SK-MEL-5 (cell line): Measurements from ENCODE around the gene GMDS. TPM values are rescaled to one million over a fixed set of nuclear protein-coding genes. Genes with fewer than 3 reads are reported as not detected.

Experiments
- DNase-seq: peaks from one replicate; pipeline ENCODE4 v3.0.0-alpha.2; 2016; ENCODE audit warnings: low read depth, low spot score
- in situ Hi-C: cut with HindIII; loops from 2 replicates; pipeline ENCODE4 v1.10.0; 2016; ENCODE audit warnings: low sequenced_read_pairs, high pct_unique_total_duplicates, low pct_unique_long_range_greater_than_20kb
- total RNA-seq: library from RNA; depleted of rRNA; stranded (reverse); fragments of >200 nt; shearing (Covaris generic); gene quantifications from 2 replicates; pipeline ENCODE4 v1.2.3, GENCODE V29; 2014

GMDS gene
- total RNA-seq, 1 experiment from 2014 or later, result 23.6 TPM

GRCh38 chr6:1821513-1822183 lies 423.8 kb downstream of the GMDS start:
- DNase-seq, result peak; percentile 96
- in situ Hi-C loops, result no loop called here

- no peak for DNase-seq
These were observed 424.3 kb downstream of the GMDS start for GRCh38 chr6:1821164-1821512.

GRCh38 chr6:1820714-1821113 lies 424.7 kb downstream of the GMDS start:
- no peak for DNase-seq
- in situ Hi-C loops, result no loop called here

More at GRCh38 chr6:1821164-1821512, 424.3 kb downstream of the GMDS start:
- in situ Hi-C loops, result no loop called here

DNA sequence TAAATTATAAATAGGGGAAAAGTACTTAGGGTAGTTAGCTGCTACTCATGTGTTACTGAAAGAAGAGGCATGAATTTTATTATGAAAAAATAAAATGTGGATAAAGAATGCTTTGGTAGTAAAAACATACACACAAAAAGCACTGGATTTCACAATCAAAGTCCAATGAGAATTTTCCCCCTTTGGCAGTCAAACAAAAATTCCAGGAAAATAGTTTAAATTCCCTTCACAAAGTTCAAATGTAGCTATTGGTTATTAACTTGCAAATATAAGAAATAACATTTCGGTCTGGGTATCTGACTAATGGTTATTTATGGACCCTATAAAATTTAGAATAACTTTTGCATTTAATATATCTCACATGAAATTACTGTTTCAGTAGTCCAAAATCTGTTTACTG lies 425.2 kb downstream of the GMDS start:
- in situ Hi-C loops, result no loop called here
- DNase-seq, result no peak

- in situ Hi-C loops, result no loop called here
These were observed 426.4 kb downstream of the GMDS start for GRCh38 chr6:1819007-1819406.

DNA sequence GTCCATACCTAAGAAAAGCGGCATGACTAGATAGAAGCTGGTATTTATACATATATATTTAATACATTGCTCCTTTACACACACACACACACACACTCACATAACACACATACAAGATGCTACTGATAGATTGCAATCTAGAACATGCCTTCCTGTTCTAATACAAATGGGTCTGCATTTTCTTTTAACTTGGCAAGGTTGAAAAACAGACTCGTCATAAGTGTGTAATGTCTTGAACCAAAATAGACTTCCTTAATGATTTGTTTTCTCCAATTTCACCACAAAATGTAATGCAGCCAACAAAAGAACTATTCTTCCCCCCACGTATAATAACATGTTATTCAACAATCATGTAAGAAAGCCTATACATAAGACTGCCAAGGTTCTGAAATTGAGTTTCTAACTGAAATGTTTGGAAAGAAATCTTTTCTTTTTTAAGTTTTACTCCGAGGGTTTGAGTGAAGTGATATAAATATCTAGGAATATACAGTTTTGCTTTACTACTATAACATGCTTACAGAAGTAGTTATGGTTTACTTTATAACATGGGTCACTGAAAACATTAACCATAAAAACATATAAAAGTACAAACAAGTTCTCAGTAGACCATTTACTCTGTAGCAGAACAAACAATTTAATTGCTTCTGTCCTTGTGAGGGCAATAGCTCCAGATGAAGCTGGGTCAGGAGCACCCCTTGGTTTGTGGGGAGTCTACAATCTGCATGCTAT lies 428.2 kb downstream of the GMDS start:
- in situ Hi-C loops, result no loop called here

More at GRCh38 chr6:1819007-1819406, 426.4 kb downstream of the GMDS start:
- no peak for DNase-seq

GRCh38 chr6:1815827-1816452 lies 429.5 kb downstream of the GMDS start:
- no peak for DNase-seq
- in situ Hi-C loops, result no loop called here

More for the DNA sequence above, 428.2 kb downstream of the GMDS start:
- DNase-seq, result peak; percentile 84

DNA sequence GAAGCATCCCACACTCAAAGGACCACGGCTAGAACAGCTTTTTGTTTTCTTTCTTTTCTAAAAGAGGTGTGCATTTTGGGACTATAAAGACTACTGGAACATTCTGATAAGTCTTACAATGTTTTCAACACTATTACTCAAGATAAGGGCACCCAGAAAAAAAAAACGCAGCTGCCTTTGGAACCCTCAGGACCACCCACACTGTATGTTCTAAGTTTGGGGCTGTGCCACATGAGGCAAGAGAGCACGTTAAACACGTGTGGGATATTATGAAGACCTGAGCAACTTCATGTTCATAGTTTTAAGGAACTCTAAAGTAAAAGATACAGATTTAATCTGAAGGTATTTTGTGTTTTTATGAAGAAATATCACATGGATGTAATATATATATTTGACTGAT lies 431.1 kb downstream of the GMDS start:
- in situ Hi-C loops, result no loop called here
- no peak for DNase-seq

DNA sequence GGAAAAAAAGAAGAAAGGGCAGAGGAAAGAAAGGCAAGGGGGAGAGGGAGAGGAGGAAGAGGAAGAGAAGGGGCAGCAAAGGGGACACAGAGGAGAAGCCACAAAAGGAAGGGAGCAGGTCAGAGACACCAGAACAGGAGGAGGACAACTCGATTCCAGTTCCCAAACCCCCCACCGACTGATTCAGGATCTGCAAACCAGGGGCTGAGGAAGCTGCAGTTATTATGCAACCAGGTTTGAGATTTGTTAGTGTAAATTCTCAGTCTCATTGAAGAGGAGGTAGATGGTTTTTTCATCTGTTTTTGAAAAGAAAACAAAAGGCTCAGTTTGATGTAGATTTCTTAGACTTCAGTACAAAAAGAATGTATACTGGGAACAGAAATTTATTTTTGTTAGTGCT lies 432.9 kb downstream of the GMDS start:
- in situ Hi-C loops, result no loop called here
- DNase-seq, result no peak

- DNase-seq, result no peak
- in situ Hi-C loops, result no loop called here
These were observed 433.4 kb downstream of the GMDS start for GRCh38 chr6:1812034-1812433.

DNA sequence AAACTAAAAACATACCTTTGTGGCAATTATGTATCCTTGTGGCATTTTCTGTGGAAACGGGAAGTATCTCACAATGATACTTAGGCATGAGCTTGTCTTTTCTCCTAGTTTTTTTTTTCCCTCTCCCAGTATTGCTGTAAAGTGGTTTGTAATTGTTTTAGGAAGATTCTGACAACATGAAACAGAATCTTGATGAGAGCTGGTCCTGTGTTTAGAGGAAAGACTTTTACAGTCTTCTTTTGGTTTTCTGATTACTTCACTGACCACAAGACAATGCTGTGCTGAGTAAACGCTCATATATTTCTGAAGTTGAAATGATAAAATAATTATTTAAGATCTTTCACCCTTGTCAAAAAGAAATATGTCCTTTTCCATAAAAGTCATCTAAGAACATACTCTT lies 434.5 kb downstream of the GMDS start:
- DNase-seq, result no peak
- in situ Hi-C loops, result no loop called here

DNA sequence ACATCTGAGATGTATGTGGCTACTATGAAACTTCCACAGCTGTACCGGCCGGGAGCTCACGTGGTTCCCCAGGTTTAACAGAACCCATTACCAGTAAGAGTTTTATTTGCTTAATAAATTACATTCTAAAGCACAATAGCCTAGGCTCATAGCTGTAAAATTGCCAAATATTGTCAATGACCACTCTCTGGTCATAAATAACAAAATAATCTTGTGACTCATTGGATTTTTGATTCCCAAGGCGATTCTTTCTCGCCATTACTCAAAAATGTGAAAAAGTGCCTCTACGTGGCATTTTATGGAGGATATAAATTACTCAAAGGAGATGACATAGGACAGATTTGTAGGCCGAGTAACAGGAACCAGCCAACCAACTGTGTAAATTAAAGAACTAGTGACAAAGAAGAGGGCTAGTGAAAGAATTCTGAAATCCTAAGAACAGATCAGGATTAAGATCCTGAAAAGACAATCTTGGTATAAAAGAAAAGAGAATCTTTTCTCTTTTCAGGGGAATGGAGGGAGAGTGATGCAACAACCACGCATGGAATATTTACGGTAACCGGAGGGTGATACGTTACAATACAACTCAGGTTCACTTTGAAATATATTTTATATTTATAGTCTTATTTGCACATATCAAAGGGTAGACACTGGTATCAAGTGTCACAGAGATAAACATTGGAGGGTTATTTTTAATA lies 436.0 kb downstream of the GMDS start:
- in situ Hi-C loops, result no loop called here
- no peak for DNase-seq

DNA sequence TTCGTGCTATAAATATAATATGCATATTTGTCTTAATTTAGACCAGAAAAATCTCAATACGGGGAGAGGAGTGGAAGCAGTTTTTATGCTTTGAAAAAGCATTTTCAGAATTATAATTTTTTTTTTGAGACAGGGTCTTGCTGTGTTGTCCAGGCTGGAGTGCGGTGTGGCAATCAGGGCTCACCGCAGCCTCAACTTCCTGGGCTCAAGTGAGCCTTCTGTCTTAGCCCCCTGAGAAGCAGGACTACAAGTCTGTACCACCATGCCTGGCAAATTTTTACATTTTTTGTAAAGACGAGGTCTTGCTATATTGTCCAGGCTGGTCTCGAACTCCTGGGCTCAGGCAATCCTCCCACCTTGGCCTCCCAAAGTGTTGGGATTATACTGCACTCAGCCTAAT lies 438.5 kb downstream of the GMDS start:
- no peak for DNase-seq
- in situ Hi-C loops, result no loop called here

GRCh38 chr6:1802491-1803395 lies 442.7 kb downstream of the GMDS start:
- in situ Hi-C loops, result no loop called here
- DNase-seq, result no peak

- in situ Hi-C loops, result no loop called here
- no peak for DNase-seq
These were observed 444.0 kb downstream of the GMDS start for GRCh38 chr6:1801401-1801800.

DNA sequence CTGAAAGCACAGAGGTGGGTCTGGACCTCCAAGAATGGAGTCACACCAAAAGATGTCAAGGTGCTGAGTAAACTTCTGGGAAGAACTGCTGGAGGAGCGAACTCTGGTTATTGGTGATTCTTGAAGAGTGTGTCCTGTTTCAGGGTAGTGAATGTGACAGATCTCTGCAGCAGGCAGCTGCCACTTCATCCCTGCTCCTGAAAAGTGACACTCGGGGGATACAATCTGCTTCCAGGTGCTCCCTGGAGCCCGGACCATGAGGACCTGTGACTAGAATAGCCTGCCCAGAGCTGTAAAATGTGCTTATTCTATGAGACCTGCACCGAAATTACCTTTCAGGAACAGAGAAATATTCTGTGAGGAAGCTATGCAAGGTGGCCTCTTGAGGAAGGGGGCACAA lies 444.6 kb downstream of the GMDS start:
- in situ Hi-C loops, result no loop called here
- no peak for DNase-seq

DNA sequence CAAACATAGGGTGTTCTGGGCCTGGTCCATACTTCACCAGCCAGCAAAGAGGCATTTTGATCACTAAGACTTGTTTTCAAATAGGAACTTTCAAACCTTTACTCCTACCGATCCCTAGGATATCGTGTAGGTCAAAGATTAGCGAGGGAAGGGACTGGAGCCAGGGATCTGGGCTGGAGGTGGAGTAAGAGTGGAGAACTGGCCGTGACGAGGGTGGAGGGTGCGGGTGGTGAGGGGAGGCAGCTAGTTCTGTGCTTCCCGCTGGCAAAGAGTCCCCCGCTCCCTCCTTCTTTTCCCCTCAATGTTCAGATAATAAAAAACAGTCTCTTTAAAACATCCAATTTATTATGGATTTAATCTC lies 446.5 kb downstream of the GMDS start:
- in situ Hi-C loops, result no loop called here
- no peak for DNase-seq
